Stomach (tissue), 4 donors: Measurements from ENCODE around the gene AHSP.

Experiments used
- CTCF ChIP-seq, 7 experiments: fragments of 450-650 bp in 4 of 7; fragments of 200-600 bp in 3 of 7; sonication (generic) in 3 of 7; IDR thresholded peaks; one replicate each; pipeline ENCODE4 v1.5.1; 2016 to 2019; ENCODE audit warnings: antibody characterized with exemption in 7 of 7, control low read depth in 2 of 7, mild to moderate bottlenecking in 1 of 7
- EP300 ChIP-seq: sonication (generic); formaldehyde crosslinking; IDR thresholded peaks from one replicate; pipeline ENCODE4 v1.6.1; 2017; ENCODE audit warnings: antibody characterized with exemption
- POLR2A ChIP-seq, 4 donors: fragments of 450-650 bp; IDR thresholded peaks; one replicate each; pipeline ENCODE4 v1.6.1; 2016; ENCODE audit warnings: antibody characterized with exemption in 4 of 4, control low read depth in 2 of 4, mild to moderate bottlenecking in 1 of 4, moderate library complexity in 1 of 4
- POLR2AphosphoS5 ChIP-seq, 3 donors: sonication (generic); formaldehyde crosslinking; IDR thresholded peaks; one replicate each; pipeline ENCODE4 v1.6.1; 2016; ENCODE audit warnings: antibody characterized with exemption in 3 of 3

DNA sequence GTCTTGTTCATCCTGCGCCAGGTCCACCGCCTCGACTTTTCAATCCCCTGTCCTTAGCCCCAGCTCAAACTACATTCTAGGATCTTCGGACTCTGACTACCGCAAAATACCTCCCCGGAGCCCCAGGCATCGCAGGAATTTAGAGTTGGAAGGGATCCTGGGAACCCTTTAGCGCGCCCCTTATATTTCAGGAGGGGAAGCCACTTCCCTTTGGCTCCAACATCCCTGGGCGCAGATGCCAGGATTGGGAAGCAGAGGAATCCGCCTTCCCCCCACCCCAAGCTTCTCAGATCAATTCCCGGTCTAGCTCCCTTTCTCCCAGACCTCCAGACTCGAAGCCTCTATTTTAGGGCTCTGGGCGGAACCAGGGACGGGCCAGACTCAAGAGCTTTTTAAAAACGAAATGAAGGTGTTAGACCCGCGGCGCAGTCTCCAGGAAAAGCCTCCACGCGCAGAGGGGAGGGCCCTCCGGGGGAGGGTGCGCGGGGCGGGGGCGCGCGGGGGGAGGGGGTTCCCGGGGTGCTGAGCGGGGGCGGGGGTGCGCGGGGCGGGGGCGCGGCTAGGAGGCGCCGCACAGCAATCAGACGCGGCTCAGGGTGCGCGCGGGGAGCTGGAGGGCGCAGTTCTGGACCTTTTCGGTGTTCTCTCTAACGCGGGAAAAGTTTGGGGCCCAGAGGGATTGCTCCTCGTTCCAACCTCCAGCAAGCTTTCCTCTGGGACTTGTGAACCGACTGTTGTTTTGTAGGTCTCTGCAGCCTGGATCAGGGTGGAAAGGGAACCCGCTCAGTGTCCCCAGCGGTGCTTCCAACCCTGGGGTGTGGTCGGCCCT is 1.6 kb downstream of the AHSP start:
- TF ChIP-seq POLR2A (IDR thresholded peaks at IDR 0.05) (no peak), CTCF (IDR thresholded peaks at IDR 0.05) (no peak), EP300 (no peak), POLR2AphosphoS5 (IDR thresholded peaks at IDR 0.05) (no peak)
